ENCODE data around the gene PARN.

Gene PARN

GRCh38 chr16:14496047-14496770 is 133.9 kb downstream of the PARN start:
- no peak for DNase-seq

GRCh38 chr16:14495213-14496046 is 134.6 kb downstream of the PARN start:
- no peak for DNase-seq

- no peak for DNase-seq
These were observed 135.6 kb downstream of the PARN start for GRCh38 chr16:14494396-14494966.

GRCh38 chr16:14493791-14494190 is 136.3 kb downstream of the PARN start:
- DNase-seq: no peak

- no peak for DNase-seq
These were observed 137.4 kb downstream of the PARN start for GRCh38 chr16:14492614-14493013.

GRCh38 chr16:14491861-14492529 is 138.1 kb downstream of the PARN start:
- DNase-seq: no peak

GRCh38 chr16:14490235-14490634 is 139.8 kb downstream of the PARN start:
- no peak for DNase-seq

- DNase-seq: no peak
These were observed 140.6 kb downstream of the PARN start for GRCh38 chr16:14489460-14489859.

- no peak for DNase-seq
These were observed 142.5 kb downstream of the PARN start for GRCh38 chr16:14487579-14487978.

- peak; percentile 90 for DNase-seq
These were observed 143.3 kb downstream of the PARN start for GRCh38 chr16:14486520-14487303.

GRCh38 chr16:14485811-14486519 is 144.1 kb downstream of the PARN start:
- no peak for DNase-seq

- DNase-seq: no peak
These were observed 144.9 kb downstream of the PARN start for GRCh38 chr16:14485121-14485551.

- no peak for DNase-seq
These were observed 146.2 kb downstream of the PARN start for GRCh38 chr16:14483819-14484385.

- no peak for DNase-seq
These were observed 153.9 kb downstream of the PARN start for GRCh38 chr16:14476183-14476582.

GRCh38 chr16:14475370-14476139 is 154.5 kb downstream of the PARN start:
- DNase-seq: no peak

- DNase-seq: no peak
These were observed 156.6 kb downstream of the PARN start for GRCh38 chr16:14473488-14473887.

- no peak for DNase-seq
These were observed 157.7 kb downstream of the PARN start for GRCh38 chr16:14472357-14472756.

- no peak for DNase-seq
These were observed 159.3 kb downstream of the PARN start for GRCh38 chr16:14470788-14471187.

- no peak for DNase-seq
These were observed 164.3 kb downstream of the PARN start for GRCh38 chr16:14465799-14466198.

GRCh38 chr16:14464796-14465195 is 165.3 kb downstream of the PARN start:
- peak; percentile 56 for DNase-seq

- no peak for DNase-seq
These were observed 165.9 kb downstream of the PARN start for GRCh38 chr16:14464192-14464591.

All from NCI-H226 (cell line).